ENCODE measurements around the gene ZBTB17. TPM values are rescaled to one million over a fixed set of nuclear protein-coding genes. Genes with fewer than 3 reads are reported as not detected.

The ZBTB17 gene
- total RNA-seq, 2 experiments from 2014 or later, result 44.1 to 45.7 TPM

GRCh38 chr1:16014509-16015482 lies 38.9 kb upstream of the ZBTB17 start:
- Mint-ChIP-seq H3K9me3 (no peaks in the 10 kb centered on the region), H3K27me3 (peaks cover 5% of the 10 kb centered on the region), H3K36me3 (ENCODE audit: low read depth) (no peaks in the 10 kb centered on the region), H3K27ac (no peak overlapping the region), H3K4me1 (ENCODE audit: low read depth) (peaks cover 12% of the 10 kb centered on the region), H3K4me3 (no peak overlapping the region)
- intact Hi-C loops (cut with micrococcal nuclease), result no loop called here
- no peak for TF ChIP-seq CTCF (IDR thresholded peaks at IDR 0.05)
- ChIA-PET POLR2A (no interaction called here), CTCF (interaction anchor here (0.8 to 1.5 kb wide), 5 partner anchors 41 to 223 kb away, joined by 3 to 4 read pairs (median 3); no protein-coding TSS in a partner anchor)
- ATAC-seq (no peak), DNase-seq (peak; percentile 33)

GRCh38 chr1:16013908-16014258 lies 38.0 kb upstream of the ZBTB17 start:
- ChIA-PET CTCF (interaction anchor here (0.8 to 1.5 kb wide), 3 partner anchors 42 to 222 kb away, joined by 3 to 4 read pairs (median 4); no protein-coding TSS in a partner anchor), POLR2A (no interaction called here)
- Mint-ChIP-seq H3K9me3 (no peaks in the 10 kb centered on the region), H3K27me3 (peaks cover 5% of the 10 kb centered on the region), H3K36me3 (ENCODE audit: low read depth) (no peaks in the 10 kb centered on the region), H3K4me1 (ENCODE audit: low read depth) (peaks cover 12% of the 10 kb centered on the region), H3K27ac (no peak overlapping the region), H3K4me3 (no peak overlapping the region)
- TF ChIP-seq CTCF (IDR thresholded peaks at IDR 0.05), result no peak
- intact Hi-C loops (cut with micrococcal nuclease), result no loop called here
- DNase-seq, result no peak
- ATAC-seq, result no peak

GRCh38 chr1:16013220-16013907 lies 37.5 kb upstream of the ZBTB17 start:
- intact Hi-C loops (cut with micrococcal nuclease), result no loop called here
- ChIA-PET CTCF (interaction anchor here (0.8 to 1.5 kb wide), 4 partner anchors 42 to 222 kb away, joined by 3 to 4 read pairs (median 4); no protein-coding TSS in a partner anchor), POLR2A (no interaction called here)
- Mint-ChIP-seq H3K27ac (no peak overlapping the region), H3K4me1 (ENCODE audit: low read depth) (peaks cover 12% of the 10 kb centered on the region), H3K27me3 (peaks cover 5% of the 10 kb centered on the region), H3K9me3 (no peaks in the 10 kb centered on the region), H3K36me3 (ENCODE audit: low read depth) (no peaks in the 10 kb centered on the region), H3K4me3 (peak overlapping the region; percentile 31)
- ATAC-seq, result peak; percentile 76
- no peak for TF ChIP-seq CTCF (IDR thresholded peaks at IDR 0.05)
- peak; percentile 81 for DNase-seq

GRCh38 chr1:16012590-16013219 lies 36.8 kb upstream of the ZBTB17 start:
- ATAC-seq (peak; percentile 51), DNase-seq (peak; percentile 68)
- peaks cover 5% of the 10 kb centered on the region for H3K27me3 Mint-ChIP-seq
- H3K9me3 Mint-ChIP-seq, result no peaks in the 10 kb centered on the region
- peaks cover 12% of the 10 kb centered on the region for H3K4me1 Mint-ChIP-seq (ENCODE audit: low read depth)
- H3K36me3 Mint-ChIP-seq (ENCODE audit: low read depth), result no peaks in the 10 kb centered on the region
- H3K27ac Mint-ChIP-seq, result no peak overlapping the region
- intact Hi-C loops (cut with micrococcal nuclease), result no loop called here
- TF ChIP-seq CTCF (IDR thresholded peaks at IDR 0.05), result no peak
- CTCF ChIA-PET, result interaction anchor here (1.0 kb wide), 1 partner anchor 221 kb away, joined by 4 read pairs; no protein-coding TSS in a partner anchor
- H3K4me3 Mint-ChIP-seq, result peak overlapping the region; percentile 40
- POLR2A ChIA-PET, result no interaction called here
